Astrocyte (in vitro differentiated cells and primary cell): ENCODE results near the gene SPTBN1. TPM values are rescaled to one million over a fixed set of nuclear protein-coding genes. Genes with fewer than 3 reads are reported as not detected.

Experiments used
- DNase-seq: peaks from one replicate; pipeline ENCODE4 v3.0.0-alpha.2; 2010; ENCODE audit warnings: low read depth
- FAIRE-seq: peaks from 2 replicates; lab custom pipeline; 2011; peaks lifted over from hg19 to GRCh38; lab: Jason Lieb, UNC
- H2AFZ ChIP-seq: 2 replicates; pipeline ENCODE4 v1.6.0; 2012; ENCODE audit warnings: low read depth, low read length, inconsistent platforms
- H3K27ac ChIP-seq: 2 replicates; pipeline ENCODE4 v1.5.1; 2011; ENCODE audit warnings: low read depth, low read length, inconsistent platforms
- H3K27me3 ChIP-seq: 2 replicates; pipeline ENCODE4 v1.6.0; 2011; ENCODE audit warnings: low read length, inconsistent platforms; ENCODE audit not compliant: insufficient read depth
- H3K36me3 ChIP-seq: 2 replicates; pipeline ENCODE4 v1.5.1; 2011; ENCODE audit warnings: low read length, inconsistent platforms; ENCODE audit not compliant: insufficient read depth
- H3K4me1 ChIP-seq: 2 replicates; pipeline ENCODE4 v1.5.1; 2011; ENCODE audit warnings: low read length, inconsistent platforms; ENCODE audit not compliant: insufficient read depth
- H3K4me2 ChIP-seq: 2 replicates; pipeline ENCODE4 v1.6.0; 2012; ENCODE audit warnings: low read length, inconsistent platforms
- H3K4me3 ChIP-seq: 2 replicates; pipeline ENCODE4 v1.5.1; 2011; ENCODE audit warnings: low read depth, mild to moderate bottlenecking, low read length, inconsistent platforms; ENCODE audit not compliant: insufficient read depth
- H3K79me2 ChIP-seq: 2 replicates; pipeline ENCODE4 v1.6.0; 2012; ENCODE audit warnings: mild to moderate bottlenecking, low read length, inconsistent platforms; ENCODE audit not compliant: insufficient read depth
- H3K9ac ChIP-seq: 2 replicates; pipeline ENCODE4 v1.6.0; 2012; ENCODE audit warnings: mild to moderate bottlenecking, low read length, inconsistent platforms
- H3K9me3 ChIP-seq: 2 replicates; pipeline ENCODE4 v1.5.1; 2012; ENCODE audit warnings: low read depth, mild to moderate bottlenecking, low read length, inconsistent platforms; ENCODE audit not compliant: insufficient read depth
- H4K20me1 ChIP-seq: 2 replicates; pipeline ENCODE4 v1.6.0; 2012; ENCODE audit warnings: low read length, inconsistent platforms; ENCODE audit not compliant: insufficient read depth
- H3K27ac Mint-ChIP-seq: one replicate; pipeline ENCODE4 v1.8.0; 2021; ENCODE audit warnings: mild to moderate bottlenecking, mixed read lengths; ENCODE audit not compliant: unreplicated experiment
- H3K27me3 Mint-ChIP-seq: one replicate; pipeline ENCODE4 v1.8.0; 2021; ENCODE audit warnings: low read depth, mixed read lengths; ENCODE audit not compliant: unreplicated experiment
- H3K36me3 Mint-ChIP-seq: one replicate; pipeline ENCODE4 v1.8.0; 2021; ENCODE audit warnings: low read depth, mixed read lengths; ENCODE audit not compliant: unreplicated experiment
- H3K4me1 Mint-ChIP-seq: one replicate; pipeline ENCODE4 v1.8.0; 2021; ENCODE audit warnings: low read depth, mixed read lengths; ENCODE audit not compliant: unreplicated experiment
- H3K4me3 Mint-ChIP-seq: one replicate; pipeline ENCODE4 v1.8.0; 2021; ENCODE audit warnings: mild to moderate bottlenecking, moderate library complexity, mixed read lengths; ENCODE audit not compliant: unreplicated experiment
- H3K9me3 Mint-ChIP-seq: one replicate; pipeline ENCODE4 v1.8.0; 2021; ENCODE audit warnings: mild to moderate bottlenecking, mixed read lengths; ENCODE audit not compliant: unreplicated experiment
- EZH2 ChIP-seq: IDR thresholded peaks from 2 replicates; pipeline ENCODE4 v1.6.1; 2012; ENCODE audit warnings: mild to moderate bottlenecking, low read length, inconsistent platforms; ENCODE audit not compliant: insufficient read depth
- total RNA-seq: library from RNA; stranded (reverse); gene quantifications from 2 replicates; pipeline ENCODE4 v1.2.1, GENCODE V29; 2021
- TF ChIP-seq, protein P1 (sequence below): IDR thresholded peaks from 2 replicates; pipeline ENCODE4 v1.5.1; 2011; ENCODE audit warnings: low read depth, mild to moderate bottlenecking, inconsistent platforms, low read length, moderate library complexity; ENCODE audit not compliant: insufficient read depth

The SPTBN1 gene
- total RNA-seq, 1 donor from 2014 or later, result 311 TPM

DNA sequence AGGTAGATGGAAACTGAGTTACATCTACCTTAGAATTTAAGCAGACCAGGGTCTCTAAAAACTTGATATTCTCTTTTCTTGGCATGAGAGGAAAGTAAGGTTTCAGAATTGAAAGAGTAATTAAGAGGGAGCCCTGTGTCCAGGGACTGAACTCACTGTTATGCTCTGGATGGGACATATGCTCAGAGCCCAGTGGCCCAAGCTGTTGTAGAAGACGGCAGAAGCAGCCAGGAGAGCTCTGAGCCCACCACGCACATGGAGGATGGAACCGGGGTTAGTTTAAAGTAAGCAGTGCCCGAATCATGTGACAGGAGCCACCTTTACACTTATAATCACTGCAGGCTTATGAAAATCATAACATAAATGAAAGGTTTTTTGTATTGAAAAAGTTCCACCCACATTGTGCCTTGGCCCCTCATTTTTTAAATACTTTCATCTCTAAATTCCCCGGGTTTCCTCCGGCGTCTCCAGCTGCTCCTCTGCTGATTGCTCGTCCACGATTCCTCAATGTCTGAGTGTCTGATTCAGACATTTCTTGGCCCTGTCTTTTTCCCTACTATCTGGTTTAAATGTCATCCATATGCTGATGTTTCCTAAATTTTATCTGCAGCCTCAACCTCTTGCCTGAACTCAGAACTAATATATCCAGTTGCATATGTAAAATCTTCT, 36.1 kb upstream of the SPTBN1 start:
- H3K9me3 Mint-ChIP-seq, result no peaks in the 10 kb centered on the region
- no peak overlapping the region for H3K4me2 ChIP-seq
- FAIRE-seq, result no peak
- H3K27ac Mint-ChIP-seq, result peak overlapping the region; percentile 29
- no peaks in the 10 kb centered on the region for H3K36me3 ChIP-seq
- TF ChIP-seq, protein P1, sequence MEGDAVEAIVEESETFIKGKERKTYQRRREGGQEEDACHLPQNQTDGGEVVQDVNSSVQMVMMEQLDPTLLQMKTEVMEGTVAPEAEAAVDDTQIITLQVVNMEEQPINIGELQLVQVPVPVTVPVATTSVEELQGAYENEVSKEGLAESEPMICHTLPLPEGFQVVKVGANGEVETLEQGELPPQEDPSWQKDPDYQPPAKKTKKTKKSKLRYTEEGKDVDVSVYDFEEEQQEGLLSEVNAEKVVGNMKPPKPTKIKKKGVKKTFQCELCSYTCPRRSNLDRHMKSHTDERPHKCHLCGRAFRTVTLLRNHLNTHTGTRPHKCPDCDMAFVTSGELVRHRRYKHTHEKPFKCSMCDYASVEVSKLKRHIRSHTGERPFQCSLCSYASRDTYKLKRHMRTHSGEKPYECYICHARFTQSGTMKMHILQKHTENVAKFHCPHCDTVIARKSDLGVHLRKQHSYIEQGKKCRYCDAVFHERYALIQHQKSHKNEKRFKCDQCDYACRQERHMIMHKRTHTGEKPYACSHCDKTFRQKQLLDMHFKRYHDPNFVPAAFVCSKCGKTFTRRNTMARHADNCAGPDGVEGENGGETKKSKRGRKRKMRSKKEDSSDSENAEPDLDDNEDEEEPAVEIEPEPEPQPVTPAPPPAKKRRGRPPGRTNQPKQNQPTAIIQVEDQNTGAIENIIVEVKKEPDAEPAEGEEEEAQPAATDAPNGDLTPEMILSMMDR, result no peak
- TF ChIP-seq EZH2, result no peak
- peaks cover 27% of the 10 kb centered on the region for H3K4me1 Mint-ChIP-seq
- no peaks in the 10 kb centered on the region for H3K4me1 ChIP-seq
- no peaks in the 10 kb centered on the region for H4K20me1 ChIP-seq
- no peaks in the 10 kb centered on the region for H3K27me3 Mint-ChIP-seq
- no peaks in the 10 kb centered on the region for H3K9me3 ChIP-seq
- no peak overlapping the region for H3K27ac ChIP-seq
- H2AFZ ChIP-seq, result no peak overlapping the region
- no peak for DNase-seq
- no peaks in the 10 kb centered on the region for H3K27me3 ChIP-seq
- H3K36me3 Mint-ChIP-seq, result no peaks in the 10 kb centered on the region
- H3K9ac ChIP-seq, result no peak overlapping the region
- no peak overlapping the region for H3K4me3 ChIP-seq
- H3K79me2 ChIP-seq, result no peaks in the 10 kb centered on the region
- no peak overlapping the region for H3K4me3 Mint-ChIP-seq

DNA sequence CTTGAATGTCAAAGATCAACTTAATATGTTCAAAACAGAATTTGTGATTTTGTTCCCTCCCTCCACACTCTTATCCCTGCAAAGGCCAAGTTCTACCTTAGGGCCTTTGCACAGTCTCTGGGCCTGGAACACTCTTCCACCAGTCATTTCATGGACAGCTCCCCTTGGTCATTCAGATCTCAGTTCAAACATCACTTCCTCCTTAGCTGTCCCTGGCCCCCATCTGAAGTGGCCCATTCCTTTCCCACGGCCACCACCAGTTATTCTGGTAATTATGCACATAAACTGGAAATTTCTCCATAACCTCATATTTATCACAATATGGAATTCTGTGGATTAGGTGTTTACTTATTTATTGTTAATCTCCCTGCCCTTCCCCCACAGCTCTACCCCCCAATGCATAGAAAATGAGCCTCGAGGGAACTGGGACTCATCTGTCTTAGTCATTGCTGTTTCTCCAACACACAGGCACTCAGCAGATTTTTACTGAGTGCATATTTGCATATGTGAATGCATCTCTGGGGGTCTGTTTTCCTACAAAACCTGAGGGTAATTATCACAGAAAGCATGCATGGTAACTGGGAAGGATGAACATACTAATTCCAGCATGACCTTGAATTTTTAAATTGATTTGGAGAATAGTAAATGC, 35.5 kb upstream of the SPTBN1 start:
- H3K9me3 Mint-ChIP-seq, result no peaks in the 10 kb centered on the region
- H3K79me2 ChIP-seq, result no peaks in the 10 kb centered on the region
- no peaks in the 10 kb centered on the region for H3K9me3 ChIP-seq
- H3K4me1 ChIP-seq, result no peaks in the 10 kb centered on the region
- no peak for DNase-seq
- no peak overlapping the region for H3K4me3 ChIP-seq
- H3K4me3 Mint-ChIP-seq, result no peak overlapping the region
- peaks cover 26% of the 10 kb centered on the region for H3K4me1 Mint-ChIP-seq
- no peak overlapping the region for H3K4me2 ChIP-seq
- no peaks in the 10 kb centered on the region for H3K27me3 Mint-ChIP-seq
- no peak overlapping the region for H3K9ac ChIP-seq
- H3K27ac ChIP-seq, result no peak overlapping the region
- H2AFZ ChIP-seq, result no peak overlapping the region
- no peak overlapping the region for H3K27ac Mint-ChIP-seq
- H3K36me3 ChIP-seq, result no peaks in the 10 kb centered on the region
- no peaks in the 10 kb centered on the region for H4K20me1 ChIP-seq
- no peaks in the 10 kb centered on the region for H3K27me3 ChIP-seq
- no peaks in the 10 kb centered on the region for H3K36me3 Mint-ChIP-seq
- TF ChIP-seq, protein P1, result no peak
- no peak for TF ChIP-seq EZH2
- FAIRE-seq, result no peak

DNA sequence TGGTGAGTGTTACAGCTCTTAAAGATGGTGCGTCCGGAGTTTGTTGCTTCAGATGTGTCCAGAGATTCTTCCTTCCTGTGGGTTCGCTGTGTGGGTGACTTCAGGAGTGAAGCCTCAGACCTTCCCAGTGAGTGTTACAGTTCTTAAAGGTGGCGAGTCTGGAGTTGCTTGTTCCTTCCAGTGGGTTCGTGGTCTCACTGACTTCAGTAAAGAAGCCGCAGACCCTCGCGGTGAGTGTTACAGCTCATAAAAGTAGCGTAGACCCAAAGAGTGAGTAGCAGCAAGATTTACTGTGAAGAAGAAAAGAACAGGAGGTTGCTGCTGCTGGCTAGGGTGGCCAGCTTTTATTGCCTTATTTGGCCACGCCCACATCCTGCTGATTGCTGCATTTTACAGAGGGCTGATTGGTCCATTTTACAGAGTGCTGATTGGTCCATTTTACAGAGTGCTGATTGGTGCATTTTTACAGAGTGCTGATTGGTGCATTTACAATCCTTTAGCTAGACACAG, 34.0 kb upstream of the SPTBN1 start:
- no peak overlapping the region for H3K4me2 ChIP-seq
- Mint-ChIP-seq H3K27me3 (no peaks in the 10 kb centered on the region), H3K36me3 (no peaks in the 10 kb centered on the region), H3K4me1 (peaks cover 15% of the 10 kb centered on the region), H3K27ac (no peak overlapping the region), H3K9me3 (no peaks in the 10 kb centered on the region), H3K4me3 (no peak overlapping the region)
- H3K27ac ChIP-seq, result no peak overlapping the region
- H4K20me1 ChIP-seq, result no peaks in the 10 kb centered on the region
- no peaks in the 10 kb centered on the region for H3K4me1 ChIP-seq
- H3K79me2 ChIP-seq, result no peaks in the 10 kb centered on the region
- FAIRE-seq (no peak), DNase-seq (no peak)
- TF ChIP-seq, protein P1, result no peak
- TF ChIP-seq EZH2, result no peak
- H3K9me3 ChIP-seq, result no peaks in the 10 kb centered on the region
- H3K27me3 ChIP-seq, result no peaks in the 10 kb centered on the region
- no peak overlapping the region for H2AFZ ChIP-seq
- H3K36me3 ChIP-seq, result no peaks in the 10 kb centered on the region
- no peak overlapping the region for H3K4me3 ChIP-seq
- no peak overlapping the region for H3K9ac ChIP-seq
